ENCODE measurements around the gene C6orf15.
A peak's percentile ranks its signal among the peaks of the same experiment; 100 is the strongest.

Gene C6orf15

DNA sequence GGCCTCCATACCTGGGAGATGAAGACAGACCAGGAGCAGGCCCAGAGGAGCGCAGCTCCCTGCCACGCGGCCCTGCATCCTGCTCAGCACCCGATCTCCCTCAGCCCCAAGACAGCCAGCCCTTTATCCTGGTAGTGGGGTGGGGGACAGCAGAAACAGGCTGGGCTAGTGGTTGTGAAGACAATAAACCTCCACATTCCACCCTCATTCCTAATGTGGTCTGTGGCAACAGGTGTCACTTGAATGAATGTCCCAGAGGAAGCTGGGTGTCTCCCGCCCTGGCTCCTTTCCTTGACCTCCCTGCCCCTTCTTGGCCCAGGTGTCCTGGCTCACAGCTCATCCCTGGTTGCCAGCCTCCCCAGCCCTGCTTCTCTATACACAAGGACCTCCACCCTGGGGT, at the start of gene C6orf15:
TSS of gene C6orf15 (minus strand) at position 98 of the 400 bp plus-strand sequence. CDS start at position 78, 20 bp downstream.
- DNase-seq: no peak

DNA sequence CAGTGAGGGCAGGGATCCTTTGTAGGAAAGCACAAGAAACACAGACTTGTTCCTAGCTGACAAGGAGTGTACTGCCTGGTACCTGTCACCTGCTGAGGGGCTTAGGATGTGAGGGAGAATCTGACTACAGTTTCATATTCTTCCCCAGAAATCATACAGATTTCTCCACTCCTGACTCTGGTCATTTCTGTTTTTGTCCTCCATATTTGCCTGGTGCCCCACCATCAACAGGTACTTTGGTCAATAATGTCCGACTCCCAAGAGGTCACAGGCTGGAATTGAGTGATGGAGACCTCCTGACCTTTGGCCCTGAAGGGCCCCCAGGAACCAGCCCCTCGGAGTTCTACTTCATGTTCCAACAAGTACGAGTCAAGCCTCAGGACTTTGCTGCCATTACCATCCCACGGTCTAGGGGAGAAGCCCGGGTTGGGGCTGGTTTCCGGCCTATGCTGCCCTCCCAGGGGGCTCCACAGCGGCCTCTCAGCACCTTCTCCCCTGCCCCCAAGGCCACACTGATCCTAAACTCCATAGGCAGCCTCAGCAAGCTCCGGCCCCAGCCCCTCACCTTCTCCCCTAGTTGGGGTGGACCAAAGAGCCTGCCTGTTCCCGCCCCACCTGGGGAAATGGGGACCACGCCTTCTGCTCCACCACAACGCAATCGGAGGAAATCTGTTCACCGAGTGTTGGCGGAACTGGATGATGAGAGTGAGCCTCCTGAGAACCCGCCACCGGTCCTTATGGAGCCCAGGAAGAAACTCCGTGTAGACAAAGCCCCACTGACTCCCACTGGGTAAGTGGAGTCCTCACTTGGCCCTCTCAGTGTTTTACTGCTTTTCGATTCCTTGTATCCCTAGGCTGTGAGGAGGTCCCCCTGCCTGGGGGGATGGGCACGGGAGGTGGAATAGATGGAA, 49.1 kb upstream of the C6orf15 start:
- no peak for DNase-seq

DNA sequence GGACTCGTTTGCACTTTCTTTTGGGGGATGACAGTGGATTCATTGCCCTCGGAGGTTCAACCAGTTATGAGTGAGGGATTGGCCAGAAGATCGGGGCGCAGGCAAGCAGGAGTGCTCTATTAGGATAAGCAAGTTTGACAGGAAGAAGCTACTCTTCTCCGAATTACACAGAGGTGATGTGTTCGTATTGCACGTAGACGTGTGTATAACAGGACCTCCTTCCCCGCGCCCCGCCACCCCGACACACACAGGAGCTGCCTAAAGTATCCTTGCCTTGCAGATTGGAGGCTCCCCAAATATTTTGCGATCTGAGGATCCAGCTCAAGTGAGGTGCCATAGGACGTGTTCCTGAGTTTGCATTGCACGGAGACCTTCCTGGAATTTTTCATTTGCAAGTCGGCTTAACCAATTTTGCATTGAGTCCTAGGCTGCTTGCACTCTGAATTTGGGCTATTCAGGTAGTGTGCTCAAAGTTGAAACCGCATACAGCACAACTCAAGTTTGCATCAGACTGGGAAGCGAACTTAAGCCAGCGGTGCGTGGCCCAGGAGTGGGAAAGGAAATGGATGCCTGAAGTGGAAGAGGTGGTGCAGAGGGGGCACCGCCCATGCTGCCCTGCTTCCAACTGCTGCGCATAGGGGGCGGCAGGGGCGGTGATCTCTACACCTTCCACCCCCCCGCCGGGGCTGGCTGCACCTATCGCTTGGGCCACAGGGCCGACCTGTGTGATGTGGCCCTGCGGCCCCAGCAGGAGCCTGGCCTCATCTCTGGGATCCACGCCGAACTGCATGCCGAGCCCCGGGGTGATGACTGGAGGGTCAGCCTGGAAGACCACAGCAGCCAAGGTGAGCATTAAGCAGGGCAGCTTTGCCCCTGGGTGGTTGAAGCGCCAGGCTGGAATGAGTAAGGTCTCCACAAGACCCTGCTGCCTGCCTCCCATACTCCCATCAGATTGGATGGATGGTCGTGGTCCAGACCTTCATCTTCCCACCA, 46.8 kb upstream of the C6orf15 start:
- peak in 4 of 6 experiments; percentile 14 to 56 (median 24) for DNase-seq

DNA sequence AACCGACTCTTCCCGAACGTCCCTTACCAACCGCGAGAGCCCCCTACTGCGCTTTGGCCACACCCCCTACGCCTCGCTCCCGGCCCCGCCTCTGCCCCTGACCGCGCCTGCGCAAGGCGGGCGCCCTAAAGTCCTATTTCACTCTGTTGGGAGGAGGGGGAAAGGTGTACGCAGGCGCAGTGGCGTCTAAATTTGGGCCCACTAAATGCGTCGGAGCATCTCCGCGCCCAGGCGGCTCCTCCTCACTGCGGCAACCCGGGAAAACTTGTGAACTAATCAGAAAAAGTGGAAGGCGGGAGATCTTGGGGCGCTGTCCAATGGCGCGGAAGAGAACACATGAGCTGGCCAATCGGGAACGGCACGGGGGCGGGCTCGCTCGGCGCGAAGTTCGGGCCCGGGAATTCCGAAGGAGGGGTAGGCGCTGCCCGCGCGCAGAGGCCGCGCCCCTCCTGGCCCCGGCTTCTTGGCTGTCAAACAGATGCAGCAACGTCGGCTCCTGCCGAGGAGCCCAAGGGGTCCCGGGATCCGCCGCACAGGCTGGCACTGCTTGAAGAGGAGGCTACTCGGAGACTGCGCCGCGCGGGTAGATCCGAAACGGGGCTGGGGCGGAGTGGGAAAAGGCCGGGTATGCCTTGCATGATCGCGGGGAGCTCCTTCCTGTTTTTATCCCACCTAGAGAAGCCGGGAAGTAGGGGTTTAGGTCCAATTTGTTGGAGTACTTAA, 45.9 kb upstream of the C6orf15 start, which contains the start of gene TCF19:
TSS of gene TCF19 (plus strand) at position 450 of the 723 bp plus-strand sequence. CDS start 881 bp downstream, outside the sequence.
- DNase-seq: peak; percentile 97 to 99 (median 98)

DNA sequence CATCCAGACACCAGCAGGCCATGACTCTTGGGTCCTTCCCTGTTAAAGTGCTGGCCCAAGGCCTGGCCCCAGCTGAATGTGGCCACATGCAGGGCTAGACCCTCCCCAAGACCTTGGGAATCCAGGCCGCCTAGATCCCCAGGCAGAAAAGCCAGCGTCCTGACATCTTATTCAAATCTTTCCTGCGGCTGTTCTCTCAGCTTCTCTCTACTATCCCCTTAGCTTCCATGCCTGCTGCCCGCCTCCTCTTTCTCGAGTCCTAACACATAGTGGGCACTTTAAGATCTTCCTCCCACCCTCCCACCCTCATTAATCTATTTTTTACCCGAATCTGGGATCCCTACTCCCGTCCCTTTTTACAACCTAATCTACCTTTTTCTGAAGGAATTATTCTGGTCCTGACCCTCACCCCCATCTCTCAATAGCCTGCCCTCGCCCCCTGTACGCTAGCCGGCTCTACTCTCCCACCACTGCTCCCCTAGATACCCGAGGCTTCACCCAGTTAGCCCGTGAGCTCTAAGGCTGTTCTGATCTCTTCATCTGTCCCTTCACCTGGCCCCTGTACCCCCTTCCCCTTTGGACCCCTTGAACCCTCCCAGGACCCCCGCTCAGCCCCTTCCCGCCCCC, 45.3 kb upstream of the C6orf15 start, which contains the start of gene CCHCR1:
TSS of gene CCHCR1 (minus strand) at position 290 of the 627 bp plus-strand sequence. CDS start at position 88, 202 bp downstream.
- no peak for DNase-seq

DNA sequence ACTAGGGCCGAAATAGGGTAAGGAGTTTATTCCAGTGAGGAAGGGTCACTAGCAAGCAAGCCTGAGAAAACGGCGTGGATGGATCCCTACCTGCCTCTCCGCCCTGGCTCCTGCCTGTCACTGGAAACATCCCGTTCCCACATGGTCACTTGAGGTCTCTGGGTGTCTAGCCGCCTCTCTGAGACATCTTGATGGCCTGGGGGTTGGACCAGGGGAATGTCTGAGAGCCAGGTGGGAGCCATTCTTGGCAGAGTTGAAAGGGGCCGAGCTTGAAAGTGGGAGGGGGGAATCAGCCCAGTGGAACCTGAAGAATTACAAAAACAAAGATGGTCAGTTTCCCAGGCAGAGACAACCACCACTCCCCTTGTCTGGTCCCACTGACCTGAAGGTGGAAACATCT, 44.3 kb upstream of the C6orf15 start:
- DNase-seq: no peak

DNA sequence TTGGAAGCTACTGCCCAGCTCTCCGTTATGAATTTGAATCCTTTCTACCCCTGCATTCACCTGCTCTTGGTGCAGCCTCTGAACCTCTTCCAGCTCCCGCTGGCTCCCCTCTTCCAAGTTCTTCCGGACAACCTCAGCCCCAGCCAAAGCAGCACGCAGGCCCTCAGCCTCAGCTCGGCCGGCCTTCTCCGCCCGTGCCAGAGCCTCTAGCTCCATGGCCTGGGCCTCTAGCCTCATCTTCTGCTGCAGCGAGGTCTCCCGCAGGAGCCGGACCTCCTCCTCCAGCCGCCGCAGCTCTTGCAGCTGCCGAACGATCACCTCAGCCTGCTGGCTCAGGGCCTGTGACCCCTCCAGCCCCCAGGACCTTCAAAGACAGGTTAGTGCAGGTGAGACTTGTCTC, 42.1 kb upstream of the C6orf15 start:
- no peak for DNase-seq

DNA sequence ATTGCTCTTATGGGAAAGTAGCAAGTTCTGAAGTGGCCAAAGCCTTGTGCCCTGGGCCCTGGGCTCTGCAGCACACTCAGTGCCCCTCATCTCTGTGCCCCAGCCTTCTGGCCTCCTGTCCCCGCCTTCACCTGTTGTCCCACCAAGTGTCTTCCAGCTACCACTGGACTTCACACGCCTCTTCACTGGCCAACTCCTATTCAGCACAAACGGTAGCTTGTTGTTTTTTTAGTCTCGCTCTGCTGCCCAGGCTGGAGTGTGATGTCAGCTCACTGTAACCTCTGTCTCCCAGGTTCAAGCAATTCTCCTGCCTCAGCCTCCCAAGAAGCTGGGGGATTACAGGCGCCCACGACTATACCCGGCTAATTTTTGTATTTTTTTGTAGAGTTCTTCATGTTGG, 40.4 kb upstream of the C6orf15 start:
- no peak for DNase-seq

DNA sequence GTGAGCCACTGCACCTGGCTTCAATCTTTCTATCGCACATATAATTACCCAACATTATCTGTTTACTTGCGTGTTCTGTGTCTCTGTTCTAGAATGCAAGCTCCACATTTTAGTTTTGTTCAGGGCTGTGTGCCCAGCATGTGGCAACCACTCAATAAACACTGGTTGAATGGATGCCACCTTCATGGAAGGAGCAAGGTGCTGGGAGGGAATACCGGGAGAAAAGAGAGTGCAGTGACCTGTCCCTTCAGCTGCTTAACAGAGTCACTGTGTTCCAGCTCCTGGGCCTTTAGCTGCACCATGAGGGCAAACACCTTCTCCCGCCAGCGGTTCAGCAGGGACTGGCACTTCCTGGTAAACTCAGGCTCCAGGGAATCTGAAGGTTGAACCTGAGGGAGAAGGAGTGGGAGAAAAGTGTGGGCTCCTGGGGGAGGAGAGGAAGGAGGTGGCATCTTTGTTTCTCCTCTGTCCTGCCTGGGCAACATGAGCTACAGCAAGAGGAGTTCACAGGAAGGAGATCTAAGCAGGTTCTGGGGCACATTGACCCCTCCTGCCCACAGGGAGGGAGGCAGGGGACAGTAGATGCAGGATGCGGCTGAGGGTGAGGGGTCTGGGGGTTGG, 37.6 kb upstream of the C6orf15 start:
- no peak for DNase-seq

DNA sequence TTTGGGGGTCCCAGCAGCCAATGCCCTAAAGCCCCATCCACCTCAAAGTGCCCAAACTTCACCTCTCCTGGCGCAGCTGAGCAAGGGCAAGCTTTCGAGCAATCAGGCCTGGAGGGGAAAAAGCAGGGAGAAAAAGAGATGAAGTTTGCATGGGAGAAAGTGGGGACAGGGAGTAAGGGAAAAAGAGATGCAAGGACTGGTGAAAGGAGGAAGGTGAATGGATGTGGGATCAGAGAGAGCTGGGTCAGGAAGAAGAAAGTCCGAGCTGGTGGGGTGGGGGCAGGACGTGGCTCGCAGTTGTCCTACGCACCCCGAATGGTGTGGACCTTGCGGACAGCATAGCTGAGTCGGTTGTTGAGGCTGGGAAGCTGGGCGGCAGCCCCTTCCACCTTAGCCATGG, 33.0 kb upstream of the C6orf15 start:
- no peak for DNase-seq

DNA sequence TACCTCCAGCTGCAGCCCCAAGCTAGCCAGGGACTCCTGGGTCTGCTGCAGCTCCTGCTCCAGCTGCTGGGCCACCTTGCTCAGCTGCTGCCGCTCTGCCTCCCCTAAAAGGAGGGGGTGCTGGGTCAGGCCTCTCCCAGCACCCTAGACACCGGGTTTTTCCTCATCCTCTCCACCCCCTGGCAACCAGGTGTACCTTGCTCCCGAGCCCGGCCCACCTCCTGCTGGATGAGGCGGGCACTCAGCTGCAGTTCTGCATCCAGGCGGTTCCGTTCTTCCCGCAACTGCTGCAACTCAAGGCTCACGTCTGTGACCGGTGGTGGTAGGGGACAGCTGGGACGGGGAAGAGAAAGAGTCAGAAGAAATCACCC, 32.6 kb upstream of the C6orf15 start:
- no peak for DNase-seq

DNA sequence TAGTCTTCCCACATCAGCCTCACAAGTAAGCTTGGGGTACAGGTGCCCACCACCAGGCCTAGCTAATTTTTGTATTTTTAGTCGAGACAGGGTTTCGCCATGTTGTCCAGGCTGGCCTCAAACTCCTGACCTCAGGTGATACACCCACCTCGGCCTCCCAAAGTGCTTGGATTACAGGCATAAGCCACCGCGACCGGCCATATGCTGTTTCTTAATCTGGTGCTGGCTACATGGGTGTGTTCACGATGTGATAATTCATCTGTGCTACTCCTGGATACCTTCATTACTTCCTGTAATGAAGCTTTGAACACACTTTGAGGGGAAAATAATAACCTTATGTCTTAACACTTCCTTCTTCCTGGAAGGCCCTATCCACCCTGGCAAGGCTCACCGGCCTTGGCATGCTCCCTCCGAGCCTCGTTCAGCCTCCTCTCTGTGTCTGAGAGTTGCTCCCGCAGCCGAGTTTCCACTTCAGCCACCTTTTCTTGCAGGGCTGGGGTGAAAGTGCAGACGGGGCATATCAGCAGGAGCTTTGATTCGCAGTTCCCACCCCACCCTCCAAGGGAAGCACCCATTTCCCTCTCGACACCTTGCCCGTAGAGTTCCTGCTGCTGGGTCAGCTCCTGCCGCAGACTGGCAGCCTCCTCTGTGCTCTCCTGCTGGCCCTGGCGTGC, 32.1 kb upstream of the C6orf15 start:
- DNase-seq: no peak

DNA sequence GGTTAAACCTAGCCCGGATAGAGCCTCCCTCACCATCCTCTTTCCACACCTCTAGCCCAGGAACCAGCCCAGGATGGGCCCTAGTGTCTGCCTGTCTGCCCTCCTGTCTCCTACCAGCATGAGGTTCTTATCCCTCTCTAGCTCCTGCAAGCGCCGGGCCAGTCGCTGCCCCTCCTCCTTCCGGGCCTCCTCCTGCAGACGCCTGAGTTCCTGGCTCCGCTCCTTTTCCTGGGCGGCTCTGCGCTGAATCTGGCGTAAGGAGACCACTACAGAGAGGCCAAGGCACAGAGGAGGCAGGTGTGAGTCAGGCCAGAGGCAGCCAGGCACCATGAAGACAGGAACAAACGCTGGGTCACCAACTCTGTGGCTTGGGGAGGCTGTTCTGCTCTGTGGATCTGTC, 30.8 kb upstream of the C6orf15 start:
- DNase-seq: no peak

DNA sequence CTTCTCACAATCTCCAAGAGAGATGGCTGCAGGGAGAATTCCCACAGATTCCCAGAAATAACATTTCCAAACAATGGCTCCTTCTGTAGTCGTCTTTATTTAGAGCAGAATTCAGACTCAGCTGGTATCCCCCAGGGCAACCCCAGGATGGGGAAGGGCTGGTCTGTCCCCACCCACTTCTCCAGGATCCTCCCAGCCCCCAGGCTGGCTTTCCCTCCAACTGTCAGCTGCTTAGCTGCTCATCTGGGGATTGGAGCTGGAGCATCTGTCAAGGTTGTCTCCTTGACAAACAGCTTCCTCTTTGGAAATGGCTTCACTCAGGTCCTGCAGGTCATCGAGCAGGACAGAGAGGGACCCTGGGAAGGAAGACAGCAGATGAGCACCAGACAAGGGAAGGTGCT, 30.0 kb upstream of the C6orf15 start:
- no peak for DNase-seq

DNA sequence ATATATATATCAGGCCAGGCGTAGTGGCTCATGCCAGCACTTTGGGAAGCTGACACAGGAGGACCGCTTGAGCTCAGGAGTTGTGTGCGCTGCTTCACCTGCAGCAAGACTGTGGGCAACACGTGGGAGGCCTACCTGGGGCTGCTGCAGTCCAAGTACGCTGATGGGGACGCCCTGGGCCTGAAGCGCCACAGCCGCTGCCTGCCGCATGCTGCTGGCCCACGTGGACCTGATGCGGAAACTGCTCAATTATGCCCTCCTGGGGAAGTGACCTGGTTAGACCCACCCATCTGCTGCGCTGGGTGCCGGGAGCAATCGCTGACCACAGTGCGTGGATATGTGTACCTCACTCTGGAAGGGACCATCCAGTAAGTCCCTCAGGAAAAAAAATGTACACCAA, 28.3 kb upstream of the C6orf15 start:
- no peak for DNase-seq

DNA sequence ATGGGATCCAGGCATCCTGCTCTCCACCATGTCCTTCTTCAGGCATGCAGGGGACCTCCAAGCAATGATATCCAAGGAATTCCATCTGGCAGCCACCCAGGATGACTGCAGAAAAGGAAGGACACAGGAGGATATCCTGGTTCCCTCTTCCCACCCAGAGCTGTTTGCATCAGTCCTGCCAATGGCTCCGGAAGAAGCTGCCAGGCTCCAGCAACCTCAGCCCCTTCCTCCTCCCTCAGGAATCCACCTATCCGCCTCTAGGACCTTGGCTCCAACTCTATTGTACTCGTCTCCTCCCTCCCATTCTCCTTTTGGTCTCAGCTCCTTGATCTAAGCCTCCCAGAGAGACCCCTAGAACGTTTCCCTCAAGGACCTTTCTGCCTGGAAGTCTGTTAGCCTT, 27.2 kb upstream of the C6orf15 start:
- no peak for DNase-seq

DNA sequence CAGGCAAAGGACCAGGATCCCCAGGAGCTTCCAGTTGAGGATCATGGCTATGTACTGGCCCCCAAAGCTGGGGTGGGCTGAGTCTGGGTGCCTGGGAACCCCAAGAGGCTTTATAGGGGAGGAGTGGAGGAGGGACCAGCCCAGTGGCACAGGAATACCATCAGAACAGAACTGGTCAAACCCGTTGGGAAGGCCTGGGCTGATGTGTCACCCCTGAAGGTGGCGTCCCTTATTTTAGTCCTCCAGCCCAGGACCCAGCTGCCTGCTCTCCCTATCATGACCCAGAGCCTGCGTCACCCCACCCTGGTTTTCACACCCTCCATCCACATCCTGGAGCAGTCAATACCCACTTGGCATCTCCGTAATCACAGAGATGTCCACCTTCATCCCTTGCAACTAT, 26.6 kb upstream of the C6orf15 start, which contains the start of gene PSORS1C2:
TSS of gene PSORS1C2 (minus strand) at position 85 of the 400 bp plus-strand sequence. CDS start at position 45, 40 bp downstream.
- no peak for DNase-seq

DNA sequence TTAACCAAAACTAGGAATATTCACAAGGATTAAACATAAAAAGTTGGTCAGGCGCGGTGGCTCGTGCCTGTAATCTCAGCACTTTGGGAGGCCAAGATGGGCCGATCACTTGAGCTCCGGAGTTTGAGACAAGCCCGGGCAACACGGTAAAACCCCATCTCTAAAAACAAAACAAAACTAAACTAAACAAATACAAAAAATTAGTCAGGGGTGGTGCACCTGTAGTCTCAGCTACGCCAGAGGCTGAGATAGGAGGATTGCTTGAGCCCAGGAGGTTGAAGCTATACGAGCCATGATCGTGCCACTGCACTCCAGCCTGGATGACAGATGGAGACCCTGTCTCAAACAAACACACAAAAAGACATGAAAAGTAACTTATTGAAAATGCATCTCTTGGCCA, 23.3 kb upstream of the C6orf15 start:
- no peak for DNase-seq

DNA sequence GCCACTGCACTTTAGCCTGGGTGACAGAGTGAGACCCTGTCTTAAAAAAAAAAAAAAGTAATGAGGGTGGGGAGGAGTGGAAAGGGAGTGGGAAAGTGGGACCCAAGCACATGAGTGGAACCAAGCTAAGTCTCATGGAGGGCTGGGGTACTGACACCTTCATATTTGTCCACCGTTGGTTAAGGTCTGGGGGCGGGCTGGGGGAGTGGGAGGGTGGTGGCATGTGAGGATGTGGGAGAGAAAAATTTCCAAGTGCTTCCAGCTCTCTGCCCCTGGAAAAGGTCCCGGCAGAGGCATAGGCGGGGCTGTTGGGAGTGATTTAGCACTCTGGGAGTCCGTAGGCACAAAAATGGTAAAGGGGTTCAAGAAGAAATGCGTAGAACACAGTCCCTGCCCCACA, 20.4 kb upstream of the C6orf15 start:
- DNase-seq: no peak

DNA sequence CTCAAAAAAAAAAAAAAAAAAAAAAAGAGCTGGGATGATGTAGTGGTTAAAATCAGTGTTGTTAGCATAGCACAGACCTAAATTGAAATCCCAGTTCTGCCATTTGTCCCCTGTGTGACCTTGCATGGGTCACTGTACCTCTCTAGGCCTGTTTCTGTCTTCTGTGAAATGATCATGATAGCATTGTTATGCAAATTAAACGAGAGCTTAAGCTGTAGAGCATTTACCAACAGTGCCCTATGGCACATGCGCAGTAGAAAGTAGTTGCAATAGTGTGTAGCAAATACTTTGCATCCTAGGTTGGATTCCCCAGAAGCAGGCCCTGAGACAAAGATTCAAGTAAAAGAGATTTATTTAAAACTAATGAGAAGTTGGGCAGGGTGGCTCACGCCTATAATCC, 19.2 kb upstream of the C6orf15 start:
- no peak for DNase-seq

DNA sequence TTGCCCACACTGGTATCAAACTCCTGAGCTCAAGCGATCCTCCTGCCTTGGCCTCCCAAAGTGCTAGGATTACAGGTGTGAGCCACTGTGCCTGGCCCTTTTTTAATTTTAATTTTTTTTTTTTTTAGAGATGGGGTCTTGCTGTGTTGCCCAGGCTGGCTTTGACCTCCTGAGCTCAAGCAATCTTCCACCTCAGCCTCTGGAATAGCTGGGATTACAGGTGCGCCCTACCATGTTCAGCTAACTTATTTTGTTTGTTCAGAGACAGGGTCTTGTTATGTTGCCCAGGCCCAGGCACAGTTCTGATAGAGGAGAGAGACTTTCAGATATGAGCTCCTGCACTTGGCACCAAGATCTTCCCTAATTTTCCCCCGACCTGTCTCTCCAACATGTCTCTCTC, 18.4 kb upstream of the C6orf15 start:
- no peak for DNase-seq
